GM12892 (cell line): ENCODE measurements around the gene ATP11A.
"Not testable (repeated sequence)": the region's sequence is repeated elsewhere in the genome, so short reads cannot be mapped to it uniquely, and the experiment has no call there.

Source experiments
- DNase-seq: peaks from one replicate; pipeline ENCODE4 v3.0.0; 2011; ENCODE audit not compliant: insufficient read length
- FAIRE-seq: peaks from 2 replicates; lab custom pipeline; 2011; peaks lifted over from hg19 to GRCh38; lab: Jason Lieb, UNC
- POLR2A ChIP-seq: IDR thresholded peaks from 2 replicates; pipeline ENCODE4 v1.6.1; 2011; ENCODE audit warnings: low read depth, low read length, control low read depth
- POLR2AphosphoS5 ChIP-seq: IDR thresholded peaks from 2 replicates; pipeline ENCODE4 v1.6.1; 2011; ENCODE audit warnings: low read depth, low read length, control low read depth
- TAF1 ChIP-seq: IDR thresholded peaks from 2 replicates; pipeline ENCODE4 v1.6.1; 2011; ENCODE audit warnings: low read depth, mild to moderate bottlenecking, control low read depth, low read length, borderline replicate concordance

Gene ATP11A

DNA sequence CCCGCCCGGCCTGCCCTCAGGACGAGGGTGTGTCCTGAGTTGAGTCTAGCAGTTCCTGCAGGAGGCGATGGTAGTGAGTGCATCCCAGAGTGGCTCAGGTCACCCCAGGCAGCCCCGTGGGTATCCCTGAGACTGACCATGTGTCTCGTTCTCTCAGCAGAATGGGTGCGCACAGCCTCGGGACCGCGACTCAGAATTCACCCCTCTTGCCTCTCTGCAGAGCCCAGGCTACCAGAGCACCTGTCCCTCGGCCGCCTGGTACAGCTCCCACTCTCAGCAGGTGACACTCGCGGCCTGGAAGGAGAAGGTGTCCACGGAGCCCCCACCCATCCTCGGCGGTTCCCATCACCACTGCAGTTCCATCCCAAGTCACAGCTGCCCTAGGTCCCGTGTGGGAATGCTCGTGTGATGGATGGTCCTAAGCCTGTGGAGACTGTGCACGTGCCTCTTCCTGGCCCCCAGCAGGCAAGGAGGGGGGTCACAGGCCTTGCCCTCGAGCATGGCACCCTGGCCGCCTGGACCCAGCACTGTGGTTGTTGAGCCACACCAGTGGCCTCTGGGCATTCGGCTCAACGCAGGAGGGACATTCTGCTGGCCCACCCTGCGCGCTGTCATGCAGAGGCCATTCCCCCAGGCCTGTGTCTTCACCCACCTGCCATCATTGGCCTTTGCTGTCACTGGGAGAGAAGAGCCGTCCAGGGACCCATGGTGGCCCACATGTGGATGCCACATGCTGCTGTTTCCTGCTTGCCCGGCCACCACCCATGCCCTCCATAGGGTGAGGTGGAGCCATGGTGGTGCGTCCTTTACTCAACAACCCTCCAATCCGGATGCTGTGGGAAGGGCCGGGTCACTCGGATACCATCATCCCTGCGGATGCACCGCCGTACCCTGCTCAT lies 192.1 kb downstream of the ATP11A start:
- FAIRE-seq (no peak), DNase-seq (no peak)
- no peak for TF ChIP-seq TAF1
- no peak for TF ChIP-seq POLR2AphosphoS5
- no peak for TF ChIP-seq POLR2A

DNA sequence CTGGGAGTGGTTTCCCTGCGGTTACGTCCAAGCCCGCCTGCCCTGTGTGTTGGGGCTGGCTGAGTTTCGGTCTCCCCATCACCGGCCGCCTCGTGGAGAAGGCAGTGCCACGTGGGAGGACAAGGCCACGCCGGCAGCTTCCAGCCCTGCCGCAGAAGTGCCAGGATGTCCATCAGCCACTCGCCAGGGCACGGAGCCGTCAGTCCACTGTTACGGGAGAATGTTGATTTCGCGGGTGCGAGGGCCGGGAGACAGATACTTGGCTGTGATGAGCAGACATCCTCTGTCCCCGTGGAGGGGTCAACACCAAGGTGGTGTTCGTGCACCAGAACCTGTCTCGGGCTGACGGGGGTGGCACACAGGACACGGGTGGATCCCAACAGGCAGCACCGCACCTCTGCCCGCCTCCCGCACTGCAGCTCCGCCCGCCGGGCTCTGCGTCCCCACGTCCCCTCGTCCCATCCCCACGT lies 192.8 kb downstream of the ATP11A start:
- FAIRE-seq (no peak), DNase-seq (no peak)
- TF ChIP-seq POLR2A (no peak), POLR2AphosphoS5 (no peak), TAF1 (no peak)

DNA sequence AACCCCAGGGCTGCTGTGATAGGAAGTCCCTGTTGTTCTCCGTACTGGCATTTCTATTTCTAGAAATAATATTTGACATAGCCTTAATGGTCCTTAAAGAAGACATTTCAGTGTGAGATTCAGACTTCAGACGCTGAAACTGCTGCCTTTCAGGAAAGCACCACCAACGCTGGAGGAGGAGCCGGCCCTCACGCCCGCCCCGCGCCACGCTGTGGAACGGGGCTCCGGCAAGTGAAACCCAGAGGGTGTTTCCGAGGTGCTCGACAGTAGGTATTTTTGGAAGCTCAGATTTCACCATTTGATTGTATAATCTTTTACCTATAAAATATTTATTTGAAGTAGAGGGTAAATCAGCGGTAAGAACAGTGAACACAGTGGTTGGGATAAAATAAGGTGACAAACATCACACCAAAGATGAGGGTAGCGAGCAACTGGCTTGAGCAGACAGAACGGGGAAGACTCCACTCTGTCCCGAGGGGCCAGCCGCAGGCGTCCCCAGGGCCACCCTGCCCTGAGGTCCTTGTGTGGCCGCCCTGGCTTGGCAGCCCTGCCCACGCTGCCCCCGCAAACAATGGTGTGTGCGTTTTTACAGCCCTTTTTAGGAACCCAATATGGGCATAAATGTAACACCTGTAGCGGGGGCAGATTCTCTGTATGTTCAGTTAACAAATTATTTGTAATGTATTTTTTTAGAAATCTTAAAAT lies 193.6 kb downstream of the ATP11A start:
- FAIRE-seq (no peak), DNase-seq (no peak)
- TF ChIP-seq TAF1 (no peak), POLR2AphosphoS5 (no peak), POLR2A (no peak)

DNA sequence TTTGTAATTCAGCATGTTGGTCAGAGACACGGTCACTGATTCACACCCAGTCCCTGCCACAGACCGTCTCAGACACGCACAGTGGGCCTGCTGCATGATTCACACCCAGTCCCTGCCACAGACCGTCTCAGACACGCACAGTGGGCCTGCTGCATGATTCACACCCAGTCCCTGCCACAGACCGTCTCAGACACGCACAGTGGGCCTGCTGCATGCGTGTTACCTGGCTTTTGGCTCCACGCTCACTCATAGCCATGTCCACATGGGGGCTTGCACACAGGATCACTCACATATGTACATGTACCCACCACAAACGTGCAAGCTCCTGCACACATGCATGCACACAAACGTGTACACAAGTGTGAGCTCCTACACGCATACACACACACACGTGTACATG lies 194.9 kb downstream of the ATP11A start:
- not testable (repeated sequence) for DNase-seq, FAIRE-seq

DNA sequence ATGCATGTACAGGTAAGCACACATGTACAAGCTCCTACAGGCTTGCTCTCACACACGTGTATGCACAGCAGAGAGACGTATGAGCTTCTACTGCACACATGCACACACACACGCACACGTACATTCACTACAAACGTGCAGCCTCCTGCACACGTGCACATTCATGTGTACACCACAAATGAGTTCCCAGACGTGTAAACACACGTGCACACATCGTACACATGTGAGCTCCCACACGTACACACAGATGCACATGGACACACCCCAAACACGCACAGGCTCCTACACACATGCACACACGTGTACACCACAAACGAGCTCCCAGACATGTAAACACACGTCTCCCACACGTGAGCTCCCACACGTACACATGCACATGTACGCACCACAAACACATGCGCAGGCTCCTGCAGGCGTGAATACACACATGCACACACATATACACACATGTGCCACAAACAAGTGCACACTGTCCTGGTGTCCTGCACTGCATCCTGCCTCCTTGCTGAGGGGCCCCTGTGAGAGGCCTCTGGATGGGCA lies 195.5 kb downstream of the ATP11A start:
- FAIRE-seq: no peak
- TF ChIP-seq POLR2A (peak; percentile 59; the same call in 1 of the 2 replicates), POLR2AphosphoS5 (peak; percentile 45; the same call in 1 of the 2 replicates), TAF1 (no peak)
- DNase-seq: no peak

DNA sequence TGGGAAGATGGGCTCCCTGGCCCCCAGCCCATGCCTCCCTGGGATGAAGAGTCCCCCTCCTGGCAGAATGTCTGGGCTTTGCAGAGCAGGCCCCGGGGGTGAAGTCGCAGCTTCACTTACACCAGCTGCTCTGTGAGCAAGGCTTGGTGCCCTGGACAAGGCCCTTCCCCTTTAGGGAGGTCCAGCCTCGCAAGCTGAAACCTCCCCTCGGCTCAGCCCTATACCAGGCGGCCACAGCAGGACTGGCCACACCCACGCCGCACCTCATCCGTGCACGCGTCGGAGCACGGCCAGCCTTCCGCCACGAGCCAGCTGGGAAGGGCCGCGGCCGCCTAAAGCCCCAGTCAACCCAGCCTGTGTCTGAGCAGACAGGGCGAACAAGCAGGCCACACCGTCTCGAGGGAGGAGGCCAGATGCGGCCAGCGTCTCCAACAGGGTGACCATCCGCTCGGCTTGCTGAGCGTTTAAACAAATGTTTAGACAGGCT lies 196.0 kb downstream of the ATP11A start:
- no peak; the same call in 1 of the 2 replicates for TF ChIP-seq POLR2AphosphoS5
- TF ChIP-seq TAF1: no peak
- no peak for TF ChIP-seq POLR2A
- FAIRE-seq (no peak), DNase-seq (no peak)

DNA sequence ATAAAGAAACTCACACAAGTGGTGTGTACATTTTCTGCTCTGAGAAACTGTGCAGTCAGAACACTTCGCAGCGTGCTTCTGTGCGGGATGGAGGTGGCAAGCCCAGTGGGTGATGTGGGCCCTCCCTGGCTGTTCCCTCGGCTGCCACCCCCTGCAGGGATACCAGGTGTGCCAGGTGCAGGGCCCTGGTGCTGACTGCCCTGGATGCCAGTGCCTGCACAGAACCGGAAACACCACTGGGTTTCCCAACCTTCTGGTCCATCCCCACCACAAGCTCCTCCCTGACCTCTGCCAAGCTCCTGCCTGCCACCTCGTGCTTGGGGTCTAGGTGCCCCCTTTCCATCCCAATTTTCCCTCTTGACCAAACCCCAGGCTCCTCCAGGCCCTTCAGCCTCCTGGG lies 197.3 kb downstream of the ATP11A start:
- TF ChIP-seq POLR2A: no peak
- no peak; the same call in 1 of the 2 replicates for TF ChIP-seq POLR2AphosphoS5
- TF ChIP-seq TAF1: no peak
- DNase-seq (no peak), FAIRE-seq (no peak)

DNA sequence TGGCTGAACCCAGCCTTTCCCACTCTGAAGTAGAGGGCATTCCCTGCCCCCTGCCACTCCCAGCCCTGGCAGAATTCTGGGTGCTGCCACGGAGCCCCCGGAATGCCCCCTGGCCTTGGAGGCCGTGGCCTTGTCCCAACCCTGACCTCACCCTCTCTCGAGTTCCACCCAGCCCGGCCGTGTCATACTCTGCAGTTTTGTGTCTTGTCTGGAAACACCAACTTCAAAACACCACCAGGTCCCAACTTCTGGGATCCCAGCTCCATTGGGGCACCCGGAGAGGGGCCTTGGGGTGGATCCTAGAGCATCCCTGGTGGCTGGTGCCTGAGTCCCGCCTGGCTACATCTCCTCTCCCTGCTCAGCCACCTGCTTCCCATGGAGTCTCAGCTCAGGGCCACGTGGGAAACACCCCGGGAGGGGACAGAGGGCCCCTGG lies 197.7 kb downstream of the ATP11A start:
- no peak for FAIRE-seq

DNA sequence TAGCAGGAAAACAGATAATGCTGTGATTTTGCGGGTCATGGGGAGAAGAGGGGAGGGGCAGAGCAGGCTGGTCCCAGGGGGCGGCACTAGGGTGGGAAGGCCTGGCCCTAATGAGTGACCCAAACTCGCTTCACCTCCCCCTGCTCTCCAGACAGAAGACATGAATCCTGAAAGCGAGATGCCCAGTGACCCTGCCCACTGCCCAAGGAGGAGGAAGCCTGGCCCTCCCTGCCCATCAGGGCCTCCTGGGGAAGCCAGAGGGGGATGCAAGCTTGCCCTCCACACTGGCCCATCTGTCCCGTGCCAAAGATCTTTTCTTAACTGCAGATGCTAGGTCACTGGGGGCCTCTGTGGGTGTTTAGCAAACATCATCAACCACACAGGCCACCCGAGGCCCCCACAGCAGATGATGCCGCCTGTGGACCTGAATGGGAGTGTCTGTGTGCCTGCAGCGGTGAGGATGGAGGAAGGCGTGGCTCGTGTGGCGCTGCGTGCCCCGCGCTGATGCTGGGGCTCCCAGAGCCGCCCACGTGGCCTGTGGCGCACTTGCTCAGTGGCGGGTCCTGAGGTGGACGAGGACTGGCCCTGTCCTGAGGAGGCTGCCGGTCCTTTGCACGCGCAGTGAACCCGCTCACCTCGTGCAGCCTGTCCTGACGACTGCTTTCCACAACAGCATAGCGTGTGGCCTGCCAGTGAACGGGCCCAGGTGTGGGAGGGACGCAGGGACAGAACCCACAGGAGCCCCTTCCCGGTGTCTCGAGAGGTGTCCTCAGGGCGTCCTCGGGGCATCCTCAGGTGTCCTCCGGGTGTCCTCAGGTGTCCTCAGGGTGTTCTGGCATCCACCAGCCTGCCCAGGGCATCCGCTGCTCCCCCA lies 198.6 kb downstream of the ATP11A start:
- DNase-seq (no peak), FAIRE-seq (no peak)

More for the DNA sequence above, 197.7 kb downstream of the ATP11A start:
- no peak for DNase-seq
- no peak for TF ChIP-seq POLR2AphosphoS5
- TF ChIP-seq POLR2A: no peak
- TF ChIP-seq TAF1: no peak

DNA sequence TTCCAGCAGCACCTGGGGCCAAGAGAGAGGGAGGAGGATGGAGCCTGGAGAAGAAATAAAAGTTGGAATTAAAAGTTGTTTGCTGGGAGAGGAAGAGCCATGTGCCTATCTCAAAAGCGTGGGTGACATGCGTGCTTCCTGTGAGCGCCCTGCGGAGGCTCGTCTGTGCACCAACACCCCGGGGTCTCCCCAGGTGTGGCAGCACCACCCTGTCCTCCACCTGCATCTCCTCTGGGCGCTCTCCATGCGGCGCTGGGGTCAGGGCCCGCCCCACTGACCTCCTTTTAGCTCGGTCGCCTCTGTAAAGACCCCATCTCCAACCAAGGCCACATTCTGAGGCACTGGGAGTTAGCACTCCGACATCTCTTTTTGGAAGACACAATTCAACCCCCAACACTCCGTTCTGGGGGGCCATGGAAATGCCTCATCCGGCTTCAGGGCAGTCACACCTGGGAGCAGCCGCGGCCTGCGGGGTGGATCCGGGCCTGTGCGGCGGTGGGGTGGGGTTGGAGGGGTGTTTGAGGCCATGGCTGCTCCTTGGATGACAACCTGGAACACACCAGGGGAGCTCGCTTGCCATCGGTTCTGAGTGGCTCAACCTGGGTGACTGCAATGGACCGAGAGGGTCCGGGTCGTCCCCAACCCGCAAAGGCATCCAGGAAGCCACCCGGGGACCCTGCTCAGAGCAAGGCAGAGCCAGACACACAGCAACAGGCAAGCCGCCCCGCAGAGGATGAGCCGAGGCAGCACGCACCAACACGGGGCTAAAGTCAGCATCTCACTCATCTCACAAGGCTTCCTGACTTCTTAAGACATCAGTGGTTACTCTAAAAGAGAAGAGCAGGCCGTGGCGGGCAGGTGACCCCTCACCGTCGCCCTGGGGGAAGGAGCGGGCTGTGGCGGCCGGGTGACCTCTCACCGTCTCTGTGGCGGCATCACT lies 199.8 kb downstream of the ATP11A start:
- TF ChIP-seq POLR2AphosphoS5: no peak
- no peak for TF ChIP-seq POLR2A
- TF ChIP-seq TAF1: no peak
- DNase-seq (no peak), FAIRE-seq (no peak)

More for the DNA sequence above, 198.6 kb downstream of the ATP11A start:
- TF ChIP-seq POLR2A (no peak), TAF1 (no peak), POLR2AphosphoS5 (no peak)
